ENCODE measurements around the gene ZNRF3.

GRCh38 chr22:29089507-29089906, 206.1 kb downstream of the ZNRF3 start:
- TF ChIP-seq CTCF (IDR thresholded peaks at IDR 0.05; ENCODE audit: insufficient read depth, low read length, poor library complexity, severe bottlenecking): no peak
- no peak for TF ChIP-seq EZH2phosphoT487 (conservative IDR thresholded peaks at IDR 0.05; ENCODE audit: low read length)

Measured in SU-DHL-6 (cell line).